ENCODE measurements around the gene IRS2.

IRS2 gene

DNA sequence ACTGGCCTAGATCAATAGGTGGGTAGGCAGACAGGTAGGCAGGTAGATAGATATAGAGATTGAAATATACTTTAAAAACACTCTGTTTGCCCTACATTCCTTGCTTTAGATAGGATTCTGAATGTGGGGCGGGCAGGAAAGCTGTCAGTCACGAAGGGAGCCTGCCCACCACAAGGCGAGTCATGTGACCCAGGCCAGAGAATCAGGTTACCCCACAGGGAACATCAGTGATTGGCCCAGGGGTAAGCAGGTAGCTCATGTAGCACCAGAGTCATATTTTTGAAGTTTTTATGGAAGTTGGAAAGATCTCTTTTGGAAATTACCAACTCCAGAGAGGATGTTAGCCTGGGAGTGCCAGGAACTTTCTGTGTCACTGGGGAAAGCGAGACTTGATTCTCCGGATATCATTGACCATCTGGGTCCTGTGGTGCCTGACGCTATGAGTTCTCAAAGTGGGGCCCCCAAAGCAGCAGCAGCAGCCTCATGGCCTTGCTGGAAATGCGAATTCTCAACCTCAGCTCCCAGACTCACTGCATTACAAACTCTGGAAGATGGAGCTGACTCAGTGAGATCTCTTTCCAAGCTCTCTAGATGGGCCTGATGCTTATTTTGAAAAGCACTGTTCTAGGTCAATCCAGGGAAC is 60.3 kb downstream of the IRS2 start:
- H3K9me3 ChIP-seq (ENCODE audit: low read length): no peaks in the 10 kb centered on the region
- no peaks in the 10 kb centered on the region for H3K27me3 ChIP-seq (ENCODE audit: control insufficient read depth in 1 of 2, insufficient read depth in 2 of 2, low read length in 2 of 2)
- H3K36me3 ChIP-seq (ENCODE audit: insufficient read depth, low read length): no peaks in the 10 kb centered on the region
- no peak overlapping the region for H3K27ac ChIP-seq (ENCODE audit: low read depth, low read length)
- no peak overlapping the region for H3K9ac ChIP-seq (ENCODE audit: low read length)
- H3K4me3 ChIP-seq (ENCODE audit: low read depth in 1 of 2, low read length in 2 of 2): no peak overlapping the region
- no peaks in the 10 kb centered on the region for H3K4me1 ChIP-seq (ENCODE audit: insufficient read depth, low read length)

DNA sequence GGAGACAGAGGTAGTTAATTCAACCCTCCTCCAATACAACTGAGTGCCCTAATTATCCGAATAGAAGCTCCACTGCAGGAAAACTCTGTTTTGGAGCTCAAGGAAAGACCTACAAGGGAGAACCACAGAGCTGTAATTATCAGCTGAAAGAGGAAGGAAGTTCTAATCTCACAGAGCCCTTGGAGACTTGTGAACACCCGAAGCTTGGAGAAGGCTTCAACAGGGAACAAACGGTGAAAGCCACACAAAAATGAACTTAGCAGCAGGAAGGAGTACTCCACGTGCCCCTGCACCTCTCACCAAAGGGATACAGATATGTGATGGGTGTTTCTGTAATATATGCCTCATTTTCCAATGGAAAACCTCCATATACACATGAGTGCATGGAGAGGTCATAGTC is 61.1 kb downstream of the IRS2 start:
- Histone ChIP-seq H3K9ac (ENCODE audit: low read length) (no peak overlapping the region), H3K27ac (ENCODE audit: low read depth, low read length) (no peak overlapping the region), H3K4me3 (ENCODE audit: low read depth in 1 of 2, low read length in 2 of 2) (no peak overlapping the region), H3K9me3 (ENCODE audit: low read length) (no peaks in the 10 kb centered on the region), H3K4me1 (ENCODE audit: insufficient read depth, low read length) (no peaks in the 10 kb centered on the region), H3K27me3 (ENCODE audit: control insufficient read depth in 1 of 2, insufficient read depth in 2 of 2, low read length in 2 of 2) (no peaks in the 10 kb centered on the region), H3K36me3 (ENCODE audit: insufficient read depth, low read length) (no peaks in the 10 kb centered on the region)

DNA sequence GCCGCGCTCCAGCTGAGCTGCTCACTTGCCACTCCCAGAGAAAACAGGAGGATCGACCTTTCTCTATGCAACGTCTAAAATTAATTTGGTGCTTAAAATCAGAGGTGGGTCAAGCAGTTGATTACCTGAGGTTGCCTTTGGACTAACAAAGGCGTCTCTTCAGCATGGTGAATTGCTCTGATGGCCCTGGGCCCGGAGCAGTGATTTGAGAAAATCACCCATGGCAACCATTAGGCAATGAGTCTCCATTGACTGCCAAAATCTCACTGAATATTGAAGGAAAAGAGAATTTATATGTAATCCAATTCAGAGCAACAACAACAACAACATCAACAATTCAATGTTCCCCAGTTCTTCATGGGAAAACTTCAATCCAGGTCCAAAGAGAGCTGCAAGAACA is 61.8 kb downstream of the IRS2 start:
- no peaks in the 10 kb centered on the region for H3K27me3 ChIP-seq (ENCODE audit: control insufficient read depth in 1 of 2, insufficient read depth in 2 of 2, low read length in 2 of 2)
- H3K4me3 ChIP-seq (ENCODE audit: low read depth in 1 of 2, low read length in 2 of 2): no peak overlapping the region
- H3K36me3 ChIP-seq (ENCODE audit: insufficient read depth, low read length): no peaks in the 10 kb centered on the region
- H3K27ac ChIP-seq (ENCODE audit: low read depth, low read length): no peak overlapping the region
- no peaks in the 10 kb centered on the region for H3K9me3 ChIP-seq (ENCODE audit: low read length)
- no peak overlapping the region for H3K9ac ChIP-seq (ENCODE audit: low read length)
- no peaks in the 10 kb centered on the region for H3K4me1 ChIP-seq (ENCODE audit: insufficient read depth, low read length)

DNA sequence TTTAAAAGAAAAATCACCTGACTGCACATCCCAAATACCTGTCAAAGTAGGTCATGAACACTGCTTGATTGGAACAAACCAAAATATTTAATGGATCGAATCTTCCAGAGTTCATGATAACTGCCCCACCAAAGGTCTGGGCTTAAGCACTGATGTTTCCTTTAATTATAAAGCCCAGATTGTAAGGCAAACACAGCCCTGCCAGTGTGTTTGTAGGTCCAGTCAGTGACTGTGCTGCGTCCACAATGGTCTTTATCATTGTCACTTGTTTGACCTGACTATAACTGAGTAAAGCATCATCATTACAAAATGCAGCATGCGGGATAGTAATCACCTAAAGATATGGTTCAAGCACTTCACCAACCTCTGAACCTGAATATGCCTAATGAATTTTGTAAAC is 63.3 kb downstream of the IRS2 start:
- no peaks in the 10 kb centered on the region for H3K9me3 ChIP-seq (ENCODE audit: low read length)
- H3K9ac ChIP-seq (ENCODE audit: low read length): no peak overlapping the region
- no peaks in the 10 kb centered on the region for H3K4me1 ChIP-seq (ENCODE audit: insufficient read depth, low read length)
- no peak overlapping the region for H3K4me3 ChIP-seq (ENCODE audit: low read depth in 1 of 2, low read length in 2 of 2)
- no peaks in the 10 kb centered on the region for H3K27me3 ChIP-seq (ENCODE audit: control insufficient read depth in 1 of 2, insufficient read depth in 2 of 2, low read length in 2 of 2)
- no peaks in the 10 kb centered on the region for H3K36me3 ChIP-seq (ENCODE audit: insufficient read depth, low read length)
- H3K27ac ChIP-seq (ENCODE audit: low read depth, low read length): no peak overlapping the region

- Histone ChIP-seq H3K27ac (ENCODE audit: low read depth, low read length) (no peak overlapping the region), H3K4me3 (ENCODE audit: low read depth in 1 of 2, low read length in 2 of 2) (no peak overlapping the region), H3K27me3 (ENCODE audit: control insufficient read depth in 1 of 2, insufficient read depth in 2 of 2, low read length in 2 of 2) (no peaks in the 10 kb centered on the region), H3K36me3 (ENCODE audit: insufficient read depth, low read length) (no peaks in the 10 kb centered on the region), H3K9me3 (ENCODE audit: low read length) (no peaks in the 10 kb centered on the region), H3K9ac (ENCODE audit: low read length) (no peak overlapping the region), H3K4me1 (ENCODE audit: insufficient read depth, low read length) (no peaks in the 10 kb centered on the region)
Observed at GRCh38 chr13:109722068-109722467, 64.3 kb downstream of the IRS2 start.

GRCh38 chr13:109720758-109721184 is 65.6 kb downstream of the IRS2 start:
- no peaks in the 10 kb centered on the region for H3K36me3 ChIP-seq (ENCODE audit: insufficient read depth, low read length)
- H3K4me1 ChIP-seq (ENCODE audit: insufficient read depth, low read length): no peaks in the 10 kb centered on the region
- no peak overlapping the region for H3K9ac ChIP-seq (ENCODE audit: low read length)
- no peaks in the 10 kb centered on the region for H3K27me3 ChIP-seq (ENCODE audit: control insufficient read depth in 1 of 2, insufficient read depth in 2 of 2, low read length in 2 of 2)
- no peak overlapping the region for H3K27ac ChIP-seq (ENCODE audit: low read depth, low read length)
- no peak overlapping the region for H3K4me3 ChIP-seq (ENCODE audit: low read depth in 1 of 2, low read length in 2 of 2)
- no peaks in the 10 kb centered on the region for H3K9me3 ChIP-seq (ENCODE audit: low read length)

DNA sequence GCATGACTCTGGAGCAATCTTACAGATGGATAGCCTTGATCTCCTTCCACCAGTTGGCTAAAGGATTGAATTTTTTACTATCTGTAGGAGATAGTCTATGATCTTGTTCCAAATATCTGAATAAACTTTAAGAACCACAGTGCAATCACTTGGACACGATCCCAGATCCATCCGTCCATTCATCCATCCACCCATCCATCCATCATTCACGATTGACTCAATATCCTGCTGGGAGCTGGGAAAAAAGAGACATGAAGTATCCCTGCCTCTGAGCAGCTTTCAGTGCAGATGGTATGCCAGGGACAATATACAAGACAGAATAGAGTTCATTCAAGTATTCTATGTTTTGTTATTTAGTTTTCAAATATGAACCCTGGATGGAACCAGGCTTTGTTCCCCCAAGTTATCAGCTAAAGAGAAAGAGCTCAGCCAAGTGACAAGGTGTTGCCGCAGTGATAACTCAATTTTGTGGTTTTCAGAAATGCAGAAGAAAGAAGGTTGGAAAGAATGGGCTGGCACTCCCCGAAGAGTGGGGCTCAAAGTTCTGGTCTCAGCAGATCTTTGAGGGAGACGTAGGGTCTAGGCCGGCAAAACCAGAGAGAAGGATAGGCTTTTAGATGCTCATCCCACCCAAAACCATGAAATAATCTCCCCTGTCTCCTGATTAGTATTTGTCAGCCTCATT is 66.3 kb downstream of the IRS2 start:
- H3K9ac ChIP-seq (ENCODE audit: low read length): no peak overlapping the region
- no peak overlapping the region for H3K27ac ChIP-seq (ENCODE audit: low read depth, low read length)
- no peaks in the 10 kb centered on the region for H3K36me3 ChIP-seq (ENCODE audit: insufficient read depth, low read length)
- no peak overlapping the region for H3K4me3 ChIP-seq (ENCODE audit: low read depth in 1 of 2, low read length in 2 of 2)
- H3K4me1 ChIP-seq (ENCODE audit: insufficient read depth, low read length): no peaks in the 10 kb centered on the region
- no peaks in the 10 kb centered on the region for H3K27me3 ChIP-seq (ENCODE audit: control insufficient read depth in 1 of 2, insufficient read depth in 2 of 2, low read length in 2 of 2)
- H3K9me3 ChIP-seq (ENCODE audit: low read length): no peaks in the 10 kb centered on the region

DNA sequence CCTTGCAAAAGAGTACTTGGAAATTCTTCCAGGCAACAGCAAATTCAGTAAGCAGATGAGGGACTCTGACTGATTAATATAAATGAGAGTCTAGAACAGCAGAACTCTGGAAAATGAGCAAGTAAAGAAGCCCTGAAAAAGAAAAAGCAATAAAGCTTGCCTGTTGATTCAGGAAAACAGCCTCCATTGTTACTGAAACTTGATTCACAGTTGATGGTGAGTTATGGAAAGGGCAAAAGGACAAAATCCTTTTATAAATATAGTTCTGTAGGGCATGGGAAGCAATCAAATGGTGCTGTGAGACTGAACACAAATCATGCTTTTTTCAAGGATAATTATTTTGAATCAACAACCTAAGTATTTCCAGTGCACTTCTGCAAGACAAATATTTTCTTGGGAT is 67.7 kb downstream of the IRS2 start:
- no peak overlapping the region for H3K4me3 ChIP-seq (ENCODE audit: low read depth in 1 of 2, low read length in 2 of 2)
- H3K4me1 ChIP-seq (ENCODE audit: insufficient read depth, low read length): no peaks in the 10 kb centered on the region
- H3K36me3 ChIP-seq (ENCODE audit: insufficient read depth, low read length): no peaks in the 10 kb centered on the region
- no peak overlapping the region for H3K27ac ChIP-seq (ENCODE audit: low read depth, low read length)
- no peak overlapping the region for H3K9ac ChIP-seq (ENCODE audit: low read length)
- H3K9me3 ChIP-seq (ENCODE audit: low read length): no peaks in the 10 kb centered on the region
- no peaks in the 10 kb centered on the region for H3K27me3 ChIP-seq (ENCODE audit: control insufficient read depth in 1 of 2, insufficient read depth in 2 of 2, low read length in 2 of 2)

- H3K9ac ChIP-seq (ENCODE audit: low read length): no peak overlapping the region
- H3K9me3 ChIP-seq (ENCODE audit: low read length): no peaks in the 10 kb centered on the region
- no peaks in the 10 kb centered on the region for H3K27me3 ChIP-seq (ENCODE audit: control insufficient read depth in 1 of 2, insufficient read depth in 2 of 2, low read length in 2 of 2)
- H3K27ac ChIP-seq (ENCODE audit: low read depth, low read length): no peak overlapping the region
- no peak overlapping the region for H3K4me3 ChIP-seq (ENCODE audit: low read depth in 1 of 2, low read length in 2 of 2)
- no peaks in the 10 kb centered on the region for H3K4me1 ChIP-seq (ENCODE audit: insufficient read depth, low read length)
- no peaks in the 10 kb centered on the region for H3K36me3 ChIP-seq (ENCODE audit: insufficient read depth, low read length)
Observed at GRCh38 chr13:109717686-109718085, 68.7 kb downstream of the IRS2 start.

DNA sequence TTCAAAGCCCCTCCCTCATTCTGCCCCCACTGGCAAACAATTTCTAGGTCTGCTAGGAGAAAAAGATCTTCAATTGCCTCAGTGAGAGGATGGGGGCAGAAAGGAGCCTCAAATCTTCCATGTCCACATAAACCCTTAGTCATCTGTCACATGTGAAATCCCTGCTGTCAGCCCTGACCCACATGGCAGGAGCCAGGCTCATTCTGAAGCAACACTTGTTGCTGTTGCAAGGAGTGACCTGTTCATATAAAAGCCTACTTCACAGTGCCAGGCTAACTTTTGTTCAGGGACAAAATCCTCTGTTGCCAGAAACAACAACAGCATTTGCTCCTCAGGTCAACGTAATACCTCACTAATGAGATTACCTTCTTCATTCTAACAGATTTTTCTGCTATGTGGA is 70.5 kb downstream of the IRS2 start:
- Histone ChIP-seq H3K27ac (ENCODE audit: low read depth, low read length) (no peak overlapping the region), H3K27me3 (ENCODE audit: control insufficient read depth in 1 of 2, insufficient read depth in 2 of 2, low read length in 2 of 2) (no peaks in the 10 kb centered on the region), H3K9me3 (ENCODE audit: low read length) (no peaks in the 10 kb centered on the region), H3K4me1 (ENCODE audit: insufficient read depth, low read length) (no peaks in the 10 kb centered on the region), H3K4me3 (ENCODE audit: low read depth in 1 of 2, low read length in 2 of 2) (no peak overlapping the region), H3K9ac (ENCODE audit: low read length) (no peak overlapping the region), H3K36me3 (ENCODE audit: insufficient read depth, low read length) (no peaks in the 10 kb centered on the region)

DNA sequence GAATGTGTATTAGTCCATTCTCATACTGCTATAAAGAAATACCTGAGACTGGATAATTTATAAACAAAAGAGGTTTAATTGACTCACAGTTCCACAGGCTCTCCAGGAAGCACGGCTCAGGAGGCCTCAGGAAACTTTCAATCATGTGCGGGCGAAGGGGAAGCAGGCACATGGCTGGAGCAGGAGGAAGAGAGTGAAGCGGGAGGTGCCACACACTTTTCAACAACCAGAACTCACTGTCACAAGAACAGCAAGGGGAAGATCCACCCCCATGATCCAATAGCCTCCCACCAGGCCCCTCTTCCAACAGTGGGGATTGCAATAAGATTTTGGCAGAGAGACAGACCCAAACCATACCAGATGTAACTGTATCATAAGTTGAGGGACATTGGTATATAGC is 72.7 kb downstream of the IRS2 start:
- Histone ChIP-seq H3K27me3 (ENCODE audit: control insufficient read depth in 1 of 2, insufficient read depth in 2 of 2, low read length in 2 of 2) (no peaks in the 10 kb centered on the region), H3K4me3 (ENCODE audit: low read depth in 1 of 2, low read length in 2 of 2) (no peak overlapping the region), H3K9ac (ENCODE audit: low read length) (no peak overlapping the region), H3K4me1 (ENCODE audit: insufficient read depth, low read length) (no peaks in the 10 kb centered on the region), H3K36me3 (ENCODE audit: insufficient read depth, low read length) (no peaks in the 10 kb centered on the region), H3K27ac (ENCODE audit: low read depth, low read length) (no peak overlapping the region), H3K9me3 (ENCODE audit: low read length) (no peaks in the 10 kb centered on the region)

GRCh38 chr13:109712124-109712722 is 74.2 kb downstream of the IRS2 start:
- H3K27ac ChIP-seq (ENCODE audit: low read depth, low read length): no peak overlapping the region
- H3K4me1 ChIP-seq (ENCODE audit: insufficient read depth, low read length): no peaks in the 10 kb centered on the region
- no peak overlapping the region for H3K4me3 ChIP-seq (ENCODE audit: low read depth in 1 of 2, low read length in 2 of 2)
- no peaks in the 10 kb centered on the region for H3K27me3 ChIP-seq (ENCODE audit: control insufficient read depth in 1 of 2, insufficient read depth in 2 of 2, low read length in 2 of 2)
- H3K9me3 ChIP-seq (ENCODE audit: low read length): no peaks in the 10 kb centered on the region
- H3K36me3 ChIP-seq (ENCODE audit: insufficient read depth, low read length): no peaks in the 10 kb centered on the region
- no peak overlapping the region for H3K9ac ChIP-seq (ENCODE audit: low read length)
